Activated CD4-positive, alpha-beta memory T cell treated with anti-CD3 and anti-CD28 coated beads, Interleukin-2, amount 10 ng/mL, durations not matched to agents 7 days and 5 days (primary cell): ENCODE data around the gene RFC3. TPM values are rescaled to one million over a fixed set of nuclear protein-coding genes. Genes with fewer than 3 reads are reported as not detected.

Experiments
- CTCF ChIA-PET: fragments of 350-600 bp; sonication (Branson Sonifier 250); formaldehyde crosslinking; loops from one replicate; lab custom pipeline; 2021; ENCODE audit warnings: antibody characterized with exemption, inconsistent platforms; lab: Charles Lee
- POLR2A ChIA-PET: fragments of 350-600 bp; sonication (Branson Sonifier 250); formaldehyde crosslinking; loops from one replicate; lab custom pipeline; 2021; ENCODE audit warnings: antibody characterized with exemption; lab: Charles Lee
- DNase-seq: peaks from one replicate; pipeline ENCODE4 v3.0.0-alpha.2; 2020
- H3K27ac Mint-ChIP-seq: one replicate; pipeline ENCODE4 v1.8.0; 2021; ENCODE audit warnings: mild to moderate bottlenecking, mixed read lengths
- H3K27me3 Mint-ChIP-seq: one replicate; pipeline ENCODE4 v1.8.0; 2021; ENCODE audit warnings: mixed read lengths
- H3K36me3 Mint-ChIP-seq: one replicate; pipeline ENCODE4 v1.8.0; 2021; ENCODE audit warnings: low read depth, mixed read lengths
- H3K4me1 Mint-ChIP-seq: one replicate; pipeline ENCODE4 v1.8.0; 2021; ENCODE audit warnings: mixed read lengths
- H3K4me3 Mint-ChIP-seq: one replicate; pipeline ENCODE4 v1.8.0; 2021; ENCODE audit warnings: mild to moderate bottlenecking, mixed read lengths
- H3K9me3 Mint-ChIP-seq: one replicate; pipeline ENCODE4 v1.8.0; 2021; ENCODE audit warnings: mixed read lengths
- total RNA-seq, 2 experiments: library from RNA; stranded (reverse); gene quantifications; one replicate each; pipeline ENCODE4 v1.2.3, GENCODE V29; 2021

Gene RFC3
- total RNA-seq, 2 experiments from 2014 or later, result 34.9 to 35.2 TPM

DNA sequence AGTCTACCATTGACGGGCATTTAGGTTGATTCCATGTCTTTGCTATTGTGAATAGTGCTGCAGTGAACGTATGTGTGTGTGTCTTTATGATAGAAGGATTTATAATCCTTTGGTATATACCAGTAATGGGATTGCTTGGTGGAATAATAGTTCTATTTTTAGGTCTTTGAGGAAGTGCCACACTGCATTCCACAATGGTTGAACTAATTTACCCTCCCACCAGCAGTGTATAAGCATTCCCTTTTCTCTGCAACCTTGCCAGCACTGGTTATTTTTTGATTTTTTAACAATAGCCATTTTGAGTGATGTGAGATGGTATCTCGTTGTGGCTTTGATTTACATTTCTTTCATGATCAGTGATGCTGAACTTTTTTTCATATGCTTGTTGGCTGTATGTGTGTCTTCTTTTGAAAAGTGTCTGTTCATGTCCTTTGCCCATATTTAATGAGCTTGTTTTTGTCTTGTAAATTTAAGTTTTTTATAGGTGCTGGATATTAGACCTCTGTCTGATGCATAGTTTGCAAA, 37.5 kb downstream of the RFC3 start:
- Mint-ChIP-seq H3K4me3 (no peak overlapping the region), H3K9me3 (no peaks in the 10 kb centered on the region), H3K27ac (no peak overlapping the region), H3K4me1 (no peaks in the 10 kb centered on the region), H3K36me3 (peaks cover 21% of the 10 kb centered on the region), H3K27me3 (no peaks in the 10 kb centered on the region)
- ChIA-PET POLR2A (no interaction called here), CTCF (no interaction called here)
- no peak for DNase-seq

DNA sequence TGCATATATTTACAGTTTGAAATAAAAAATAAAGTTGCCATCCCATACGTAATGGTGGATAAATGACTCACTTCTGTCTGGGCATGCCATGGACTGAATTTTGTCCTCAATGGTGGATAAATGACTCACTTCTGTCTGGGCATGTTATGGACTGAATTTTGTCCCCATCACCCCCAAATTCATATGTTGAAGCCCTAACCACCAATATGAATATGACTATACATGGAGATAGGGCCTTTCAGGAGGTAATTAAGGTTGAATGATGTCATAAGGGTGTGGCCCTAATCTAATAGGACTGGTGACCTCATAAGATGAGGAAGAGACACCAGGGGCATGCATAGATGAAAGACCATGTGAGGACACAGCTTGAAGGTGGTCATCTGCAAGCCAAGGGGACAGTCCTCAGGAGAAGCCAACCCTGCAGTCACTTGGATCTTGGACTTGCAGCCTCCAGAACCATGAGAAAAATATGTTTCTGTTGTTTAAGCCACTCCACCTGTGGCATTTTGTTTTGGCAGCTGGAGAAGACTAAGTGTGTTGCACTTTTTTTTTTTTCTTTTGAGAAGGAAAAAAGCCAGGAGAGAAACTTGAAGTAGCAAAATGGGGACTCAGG, 41.8 kb downstream of the RFC3 start:
- no peak overlapping the region for H3K27ac Mint-ChIP-seq
- no peak for DNase-seq
- H3K27me3 Mint-ChIP-seq, result no peaks in the 10 kb centered on the region
- H3K4me3 Mint-ChIP-seq, result no peak overlapping the region
- peaks cover 14% of the 10 kb centered on the region for H3K36me3 Mint-ChIP-seq
- ChIA-PET CTCF (no interaction called here), POLR2A (no interaction called here)
- H3K9me3 Mint-ChIP-seq, result no peaks in the 10 kb centered on the region
- H3K4me1 Mint-ChIP-seq, result no peaks in the 10 kb centered on the region

DNA sequence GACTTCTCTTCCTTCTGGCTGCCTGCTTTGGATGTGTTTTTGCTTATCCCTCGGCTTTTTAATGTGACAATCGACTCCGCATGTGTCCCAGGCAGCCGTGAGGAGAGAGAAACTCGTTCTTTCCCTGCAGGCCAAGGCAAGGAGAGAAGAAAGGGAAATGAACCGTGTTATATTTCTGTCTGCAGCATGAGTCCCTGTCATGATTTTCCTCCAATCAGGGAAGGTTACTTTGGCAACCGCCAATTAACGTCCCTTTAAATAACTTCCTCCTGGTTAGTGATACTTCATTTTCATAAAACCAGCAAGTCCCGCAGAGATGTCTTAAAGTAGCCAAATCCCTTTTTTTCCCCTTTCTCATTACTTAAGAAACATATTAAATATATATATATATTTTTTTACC, 42.6 kb downstream of the RFC3 start:
- Mint-ChIP-seq H3K36me3 (peaks cover 14% of the 10 kb centered on the region), H3K27ac (no peak overlapping the region), H3K27me3 (no peaks in the 10 kb centered on the region), H3K4me3 (no peak overlapping the region), H3K9me3 (no peaks in the 10 kb centered on the region), H3K4me1 (no peaks in the 10 kb centered on the region)
- POLR2A ChIA-PET, result no interaction called here
- CTCF ChIA-PET, result no interaction called here
- no peak for DNase-seq

DNA sequence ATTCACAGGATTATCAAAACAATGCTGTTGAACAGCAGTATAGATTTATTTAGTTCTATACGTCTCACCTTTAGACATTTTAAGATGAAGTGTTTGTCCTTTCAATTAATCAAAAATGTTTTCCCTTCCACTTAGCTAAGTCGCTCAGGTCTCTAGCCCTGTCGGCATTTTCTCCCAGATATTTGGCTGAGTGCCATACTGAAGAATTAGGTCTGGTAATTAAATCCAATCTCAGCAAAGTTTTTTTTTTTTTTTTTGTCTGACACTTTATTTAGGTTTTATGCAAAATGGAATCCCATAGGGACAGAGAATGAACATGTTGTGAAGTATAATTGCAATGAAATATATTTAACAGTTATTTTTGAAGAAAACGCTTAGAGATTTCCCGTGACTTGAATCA, 44.1 kb downstream of the RFC3 start:
- peaks cover 2% of the 10 kb centered on the region for H3K36me3 Mint-ChIP-seq
- H3K9me3 Mint-ChIP-seq, result no peaks in the 10 kb centered on the region
- H3K4me1 Mint-ChIP-seq, result no peaks in the 10 kb centered on the region
- ChIA-PET POLR2A (no interaction called here), CTCF (no interaction called here)
- no peak overlapping the region for H3K27ac Mint-ChIP-seq
- H3K4me3 Mint-ChIP-seq, result no peak overlapping the region
- H3K27me3 Mint-ChIP-seq, result no peaks in the 10 kb centered on the region
- DNase-seq, result no peak

DNA sequence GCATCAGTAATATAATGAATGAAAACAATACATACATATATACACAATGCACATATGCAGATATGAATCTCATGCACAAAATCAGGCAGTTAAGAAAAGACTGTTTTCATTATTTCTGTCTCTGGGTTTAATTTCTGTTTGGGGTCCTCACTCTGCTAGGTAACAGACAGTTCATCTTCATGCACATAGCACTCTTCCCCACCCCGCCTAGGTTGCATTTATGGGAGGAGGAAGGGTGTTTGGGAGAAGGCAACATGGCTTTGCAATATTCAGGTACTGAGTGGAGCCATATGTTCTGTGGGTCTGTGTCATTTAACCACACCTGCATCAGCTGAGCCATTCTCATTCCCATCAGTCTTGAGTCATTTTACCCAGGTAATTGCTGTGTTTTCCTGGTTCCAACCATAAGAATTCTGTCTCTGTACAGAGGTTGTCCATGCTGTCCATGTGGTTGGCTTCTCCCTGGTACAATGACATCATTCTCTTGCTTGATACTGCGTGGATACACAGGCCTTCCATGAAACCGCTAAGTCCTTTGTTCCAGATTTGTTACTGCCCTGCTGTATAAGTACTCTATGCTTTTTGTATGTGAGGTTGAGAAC, 45.3 kb downstream of the RFC3 start:
- H3K27ac Mint-ChIP-seq, result no peak overlapping the region
- ChIA-PET POLR2A (no interaction called here), CTCF (no interaction called here)
- H3K27me3 Mint-ChIP-seq, result no peaks in the 10 kb centered on the region
- H3K9me3 Mint-ChIP-seq, result no peaks in the 10 kb centered on the region
- H3K4me1 Mint-ChIP-seq, result no peaks in the 10 kb centered on the region
- peaks cover 3% of the 10 kb centered on the region for H3K36me3 Mint-ChIP-seq
- H3K4me3 Mint-ChIP-seq, result no peak overlapping the region
- no peak for DNase-seq

DNA sequence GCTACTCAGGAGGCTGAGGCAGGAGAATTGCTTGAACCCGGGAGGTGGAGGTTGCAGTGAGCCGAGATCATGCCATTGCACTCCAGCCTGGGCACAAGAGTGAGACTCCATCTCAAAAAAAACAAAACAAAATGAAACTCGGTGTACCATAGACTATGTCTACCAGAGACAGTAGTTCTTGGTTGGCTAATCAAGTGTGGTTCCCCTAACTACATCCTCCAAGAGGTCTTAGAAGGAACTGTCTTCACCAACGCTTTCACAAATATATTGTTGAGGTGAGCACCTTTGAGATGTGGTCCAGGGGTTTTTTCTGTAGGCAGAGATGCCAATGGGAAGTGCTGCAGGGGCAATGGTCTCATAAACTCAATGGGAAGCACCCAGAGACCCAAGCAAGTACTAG, 48.0 kb downstream of the RFC3 start:
- Mint-ChIP-seq H3K27ac (no peak overlapping the region), H3K9me3 (no peaks in the 10 kb centered on the region), H3K4me1 (no peaks in the 10 kb centered on the region), H3K36me3 (peaks cover 3% of the 10 kb centered on the region), H3K27me3 (no peaks in the 10 kb centered on the region), H3K4me3 (no peak overlapping the region)
- ChIA-PET POLR2A (no interaction called here), CTCF (no interaction called here)
- DNase-seq, result no peak

DNA sequence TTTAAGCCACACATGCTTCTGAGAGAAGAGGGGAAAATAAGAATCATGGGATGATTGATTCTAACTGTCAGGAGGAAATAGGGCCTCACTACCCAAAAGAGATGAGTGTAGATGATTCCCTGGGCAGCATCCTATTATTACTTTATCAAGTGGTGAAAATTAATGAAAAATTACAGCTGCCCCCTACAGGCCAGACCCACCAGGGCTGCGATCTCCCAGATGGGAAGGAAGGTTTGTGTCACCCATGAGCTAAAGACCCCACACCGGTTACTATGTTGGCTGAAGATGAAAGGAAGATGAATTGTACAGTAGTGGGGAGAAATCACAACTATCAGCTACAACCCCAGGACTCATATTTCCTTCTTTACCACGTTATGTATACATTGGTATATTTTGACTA, 49.5 kb downstream of the RFC3 start:
- Mint-ChIP-seq H3K4me3 (no peak overlapping the region), H3K4me1 (no peaks in the 10 kb centered on the region), H3K27me3 (no peaks in the 10 kb centered on the region), H3K36me3 (peaks cover 3% of the 10 kb centered on the region), H3K27ac (no peak overlapping the region), H3K9me3 (no peaks in the 10 kb centered on the region)
- CTCF ChIA-PET, result no interaction called here
- DNase-seq, result no peak
- POLR2A ChIA-PET, result no interaction called here

DNA sequence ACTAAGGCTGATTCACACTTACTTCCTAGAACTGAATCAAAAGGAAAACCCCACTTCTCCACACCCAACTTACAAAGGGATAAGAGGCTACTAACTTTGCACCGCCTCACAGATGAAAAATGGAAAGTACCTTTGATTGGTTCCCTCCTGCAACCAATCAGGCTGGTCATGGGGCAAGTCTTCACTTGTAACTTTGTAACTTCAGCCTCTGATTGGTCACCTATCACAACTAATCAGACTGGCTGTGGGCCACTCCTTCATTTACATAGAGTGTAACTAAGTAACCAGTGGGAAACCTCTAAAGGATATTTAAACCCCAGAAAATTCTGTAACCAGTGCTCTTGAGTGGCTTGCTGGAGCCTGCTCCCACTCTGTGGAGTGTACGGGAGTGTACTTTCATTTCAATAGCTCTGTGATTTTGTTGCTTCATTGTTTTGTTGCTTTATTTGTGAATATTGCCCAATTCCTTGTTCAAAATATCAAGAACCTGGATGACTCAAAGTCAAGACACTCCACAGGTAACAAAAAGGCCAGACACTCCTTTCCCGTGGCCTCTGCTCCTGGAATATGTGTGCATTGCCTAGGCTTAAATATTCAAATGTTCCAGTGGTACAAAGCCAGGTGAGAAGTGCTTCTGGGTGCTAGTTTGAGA, 50.5 kb downstream of the RFC3 start:
- H3K36me3 Mint-ChIP-seq, result peaks cover 3% of the 10 kb centered on the region
- no peaks in the 10 kb centered on the region for H3K9me3 Mint-ChIP-seq
- DNase-seq, result no peak
- no peak overlapping the region for H3K27ac Mint-ChIP-seq
- H3K4me3 Mint-ChIP-seq, result no peak overlapping the region
- no peaks in the 10 kb centered on the region for H3K4me1 Mint-ChIP-seq
- ChIA-PET POLR2A (no interaction called here), CTCF (no interaction called here)
- no peaks in the 10 kb centered on the region for H3K27me3 Mint-ChIP-seq

DNA sequence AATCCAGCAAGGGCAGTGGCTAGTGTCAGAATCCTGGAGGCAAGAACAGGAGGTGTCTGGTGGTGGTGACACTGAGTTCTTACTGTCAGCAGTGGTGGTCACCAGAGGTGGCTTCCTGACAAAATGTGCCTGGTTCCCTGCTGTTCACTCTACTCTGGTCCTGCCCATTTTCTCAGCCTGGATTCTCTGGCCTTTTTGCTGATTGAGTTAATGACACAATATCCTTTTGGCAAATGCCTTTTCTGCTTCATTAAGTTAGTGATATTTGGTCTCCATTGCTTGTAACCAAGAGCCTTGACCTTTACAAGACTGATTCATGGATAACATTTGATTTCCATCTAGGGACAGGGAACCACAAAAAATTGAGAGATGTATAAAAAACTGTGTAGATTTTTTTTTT, 51.1 kb downstream of the RFC3 start:
- H3K27me3 Mint-ChIP-seq, result no peaks in the 10 kb centered on the region
- ChIA-PET POLR2A (no interaction called here), CTCF (no interaction called here)
- DNase-seq, result no peak
- no peaks in the 10 kb centered on the region for H3K4me1 Mint-ChIP-seq
- no peak overlapping the region for H3K4me3 Mint-ChIP-seq
- H3K36me3 Mint-ChIP-seq, result peaks cover 3% of the 10 kb centered on the region
- H3K27ac Mint-ChIP-seq, result no peak overlapping the region
- no peaks in the 10 kb centered on the region for H3K9me3 Mint-ChIP-seq

DNA sequence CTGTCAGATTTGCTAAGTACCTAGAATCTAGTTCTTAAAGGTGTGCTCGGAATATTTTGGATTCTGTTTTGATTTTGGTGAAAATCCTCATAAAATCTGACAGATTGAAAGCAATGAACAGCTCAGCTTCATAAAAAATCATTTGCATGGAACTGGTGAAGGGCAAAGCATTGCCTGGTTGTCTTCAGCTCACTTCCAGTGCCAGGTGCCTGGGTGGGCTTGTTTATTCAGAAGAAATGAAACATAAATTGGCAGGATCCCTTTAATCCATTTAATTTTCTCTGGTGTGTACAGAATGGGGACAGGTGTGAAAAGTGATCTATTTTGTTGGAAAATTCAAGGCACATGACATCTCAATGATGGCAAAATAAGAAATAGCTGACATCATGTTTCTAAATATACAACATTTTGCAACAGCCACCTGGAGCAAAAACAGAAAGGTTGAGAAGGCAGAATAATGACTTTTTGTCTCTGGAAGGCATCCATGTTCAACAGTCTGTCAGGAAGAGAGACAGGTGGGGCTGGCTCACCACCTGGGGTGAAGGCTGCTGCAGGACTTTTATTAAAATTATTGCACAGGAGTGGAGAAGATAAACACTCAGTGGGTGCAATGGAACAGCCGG, 52.2 kb downstream of the RFC3 start:
- Mint-ChIP-seq H3K4me1 (no peaks in the 10 kb centered on the region), H3K27ac (no peak overlapping the region), H3K36me3 (peaks cover 3% of the 10 kb centered on the region), H3K4me3 (no peak overlapping the region), H3K9me3 (no peaks in the 10 kb centered on the region), H3K27me3 (no peaks in the 10 kb centered on the region)
- POLR2A ChIA-PET, result no interaction called here
- CTCF ChIA-PET, result no interaction called here
- no peak for DNase-seq

DNA sequence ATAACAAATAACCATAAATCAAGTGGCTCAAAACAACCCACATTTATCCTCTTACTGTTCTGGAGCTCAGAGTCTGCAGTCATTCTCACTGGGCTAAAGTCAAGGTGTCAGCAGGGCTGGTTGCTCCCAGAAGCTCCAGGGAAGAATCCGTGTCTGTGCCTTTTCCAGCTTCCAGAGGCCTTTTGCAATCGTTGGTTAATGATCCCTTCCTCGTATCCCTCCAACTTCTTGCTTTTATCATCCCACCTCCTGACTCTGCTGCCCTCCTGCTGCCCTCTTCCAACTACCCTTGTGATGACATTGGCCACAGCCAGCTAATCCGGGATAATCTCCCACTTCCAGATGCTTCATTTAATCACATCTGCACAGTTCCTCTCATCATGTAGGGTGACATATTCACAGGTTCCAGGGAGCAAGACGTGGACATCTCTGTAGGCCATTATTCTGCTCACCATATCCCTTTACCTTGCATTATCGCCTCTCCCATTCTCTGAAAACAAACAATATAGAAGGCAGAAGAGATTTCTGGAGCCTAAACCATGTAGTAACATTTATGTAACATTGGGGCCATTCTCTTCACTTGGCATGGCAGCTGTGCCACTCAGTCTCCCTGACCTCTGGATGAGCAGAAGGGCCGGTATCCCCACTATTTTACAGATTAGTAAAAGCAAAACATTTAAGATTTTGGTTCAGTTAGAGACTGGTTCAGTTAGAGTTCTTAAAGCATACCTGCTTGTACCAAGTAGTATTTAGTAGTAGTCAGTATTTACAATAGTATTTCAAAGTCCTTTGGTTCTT, 53.5 kb downstream of the RFC3 start:
- Mint-ChIP-seq H3K4me3 (no peak overlapping the region), H3K9me3 (no peaks in the 10 kb centered on the region), H3K36me3 (peaks cover 3% of the 10 kb centered on the region), H3K27me3 (no peaks in the 10 kb centered on the region), H3K27ac (no peak overlapping the region), H3K4me1 (no peaks in the 10 kb centered on the region)
- ChIA-PET POLR2A (no interaction called here), CTCF (no interaction called here)
- DNase-seq, result no peak

DNA sequence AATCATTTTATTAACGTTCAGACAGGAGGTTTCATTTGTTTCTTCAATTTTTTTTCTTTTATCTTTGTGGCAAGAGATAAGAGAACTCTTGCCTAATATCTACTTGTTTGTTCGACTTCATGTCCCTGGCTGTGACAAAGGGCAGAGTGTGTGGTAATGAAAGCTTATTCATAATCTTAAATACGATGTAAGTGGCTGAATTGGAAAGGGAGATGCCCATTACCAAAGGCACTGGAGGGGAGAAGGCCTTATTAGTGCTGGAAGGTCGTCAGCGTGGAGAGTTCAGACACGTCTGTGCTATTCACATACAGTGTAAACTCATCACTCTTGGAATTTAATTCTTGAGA, 54.0 kb downstream of the RFC3 start:
- POLR2A ChIA-PET, result no interaction called here
- H3K9me3 Mint-ChIP-seq, result no peaks in the 10 kb centered on the region
- no peaks in the 10 kb centered on the region for H3K4me1 Mint-ChIP-seq
- no peak overlapping the region for H3K4me3 Mint-ChIP-seq
- DNase-seq, result no peak
- CTCF ChIA-PET, result no interaction called here
- H3K27ac Mint-ChIP-seq, result no peak overlapping the region
- peaks cover 3% of the 10 kb centered on the region for H3K36me3 Mint-ChIP-seq
- H3K27me3 Mint-ChIP-seq, result no peaks in the 10 kb centered on the region

DNA sequence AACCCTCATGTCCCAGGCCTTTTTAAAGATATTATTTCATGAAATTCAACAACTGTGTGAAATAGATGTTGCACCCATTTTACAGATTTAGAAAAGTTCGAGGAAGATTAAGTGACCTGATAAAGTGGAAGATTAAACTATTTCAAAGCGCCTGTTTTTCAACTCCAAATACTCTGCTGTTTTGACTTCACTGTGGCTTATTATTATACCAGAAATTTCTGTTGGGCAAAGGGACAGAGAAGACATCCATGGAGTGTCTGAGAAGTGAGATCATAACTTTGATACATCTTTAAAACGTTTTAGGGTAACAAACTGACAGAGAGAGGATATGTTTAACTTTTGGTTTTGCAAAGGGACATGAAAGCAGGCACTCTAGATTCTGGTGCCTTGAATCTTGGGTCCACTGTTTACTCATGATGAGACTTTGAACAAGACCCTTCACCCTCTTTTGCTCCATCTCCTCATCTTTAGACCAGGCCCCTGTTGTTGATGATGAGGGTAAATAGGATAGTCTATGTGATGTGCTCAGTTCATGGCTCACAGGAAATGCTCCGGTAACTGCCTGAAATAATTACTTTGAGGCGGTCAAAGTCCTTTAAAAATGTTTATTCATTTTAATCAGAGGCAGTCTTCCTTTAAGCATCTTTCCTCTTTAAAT, 55.4 kb downstream of the RFC3 start:
- H3K27ac Mint-ChIP-seq, result no peak overlapping the region
- POLR2A ChIA-PET, result no interaction called here

More for the DNA sequence above, 55.4 kb downstream of the RFC3 start:
- H3K27me3 Mint-ChIP-seq, result no peaks in the 10 kb centered on the region
- peaks cover 3% of the 10 kb centered on the region for H3K36me3 Mint-ChIP-seq
- no peaks in the 10 kb centered on the region for H3K9me3 Mint-ChIP-seq
- no peak overlapping the region for H3K4me3 Mint-ChIP-seq
- no peak for DNase-seq
- CTCF ChIA-PET, result no interaction called here
- no peaks in the 10 kb centered on the region for H3K4me1 Mint-ChIP-seq
